ENCODE results near the gene GNAI3. TPM values are rescaled to one million over a fixed set of nuclear protein-coding genes. Genes with fewer than 3 reads are reported as not detected.

Gene GNAI3
- total and polyA plus RNA-seq, 2 experiments from 2014 or later = 8.9 to 11.5 TPM

GRCh38 chr1:109566982-109567381, 18.6 kb downstream of the GNAI3 start:
- Histone ChIP-seq H3K4me3 (no peak overlapping the region), H3K27ac (peak overlapping the region; percentile 0), H2AFZ (no peak overlapping the region), H4K20me1 (ENCODE audit: insufficient read depth, poor library complexity, severe bottlenecking) (peaks cover 77% of the 10 kb centered on the region), H3K79me2 (peaks cover 100% of the 10 kb centered on the region), H3K27me3 (no peaks in the 10 kb centered on the region), H3K4me1 (ENCODE audit: insufficient read depth) (peaks cover 61% of the 10 kb centered on the region), H3K9me2 (replicated peaks; ENCODE audit: insufficient read depth) (no peaks in the 10 kb centered on the region), H3K4me2 (peak overlapping the region; percentile 4), H3K9me3 (ENCODE audit: low read depth) (no peaks in the 10 kb centered on the region), H3K36me3 (replicated peaks; ENCODE audit: insufficient read depth, low read depth) (no peaks in the 10 kb centered on the region)
- no peak for TF ChIP-seq EZH2 (IDR thresholded peaks at IDR 0.05; ENCODE audit: borderline replicate concordance)
- no peak for TF ChIP-seq CTCF (IDR thresholded peaks at IDR 0.05; ENCODE audit: poor library complexity)
- TF ChIP-seq EZH2phosphoT487 (IDR thresholded peaks at IDR 0.05; ENCODE audit: low read depth, severe bottlenecking, unreplicated experiment) = no peak
- no peak for DNase-seq (ENCODE audit: low spot score)
- 67% methylated on average over 1 of the region's 1 CpG for WGBS (ENCODE audit: low lambda C conversion rate, missing lambda C conversion rate)

- Histone ChIP-seq H3K4me3 (no peak overlapping the region), H4K20me1 (ENCODE audit: insufficient read depth, poor library complexity, severe bottlenecking) (peaks cover 77% of the 10 kb centered on the region), H2AFZ (no peak overlapping the region), H3K4me2 (peak overlapping the region; percentile 4), H3K9me2 (replicated peaks; ENCODE audit: insufficient read depth) (no peaks in the 10 kb centered on the region), H3K9me3 (ENCODE audit: low read depth) (no peaks in the 10 kb centered on the region), H3K79me2 (peaks cover 100% of the 10 kb centered on the region), H3K27ac (peak overlapping the region; percentile 22), H3K36me3 (replicated peaks; ENCODE audit: insufficient read depth, low read depth) (no peaks in the 10 kb centered on the region), H3K4me1 (ENCODE audit: insufficient read depth) (peaks cover 58% of the 10 kb centered on the region), H3K27me3 (no peaks in the 10 kb centered on the region)
- TF ChIP-seq EZH2phosphoT487 (IDR thresholded peaks at IDR 0.05; ENCODE audit: low read depth, severe bottlenecking, unreplicated experiment) = no peak
- TF ChIP-seq CTCF (IDR thresholded peaks at IDR 0.05; ENCODE audit: poor library complexity) = peak; percentile 2
- no peak for DNase-seq (ENCODE audit: low spot score)
- 91% methylated on average over 4 of the region's 4 CpGs for WGBS (ENCODE audit: low lambda C conversion rate, missing lambda C conversion rate)
Observed at GRCh38 chr1:109567877-109568672, 19.7 kb downstream of the GNAI3 start.

- Histone ChIP-seq H3K36me3 (replicated peaks; ENCODE audit: insufficient read depth, low read depth) (no peaks in the 10 kb centered on the region), H3K4me3 (no peak overlapping the region), H3K9me3 (ENCODE audit: low read depth) (no peaks in the 10 kb centered on the region), H2AFZ (no peak overlapping the region), H3K4me2 (no peak overlapping the region), H3K4me1 (ENCODE audit: insufficient read depth) (peaks cover 47% of the 10 kb centered on the region), H3K9me2 (replicated peaks; ENCODE audit: insufficient read depth) (no peaks in the 10 kb centered on the region), H4K20me1 (ENCODE audit: insufficient read depth, poor library complexity, severe bottlenecking) (peaks cover 71% of the 10 kb centered on the region), H3K79me2 (peaks cover 99% of the 10 kb centered on the region), H3K27ac (peak overlapping the region; percentile 5), H3K27me3 (no peaks in the 10 kb centered on the region)
- TF ChIP-seq CTCF (IDR thresholded peaks at IDR 0.05; ENCODE audit: poor library complexity) (no peak), EZH2 (IDR thresholded peaks at IDR 0.05; ENCODE audit: borderline replicate concordance) (no peak), EZH2phosphoT487 (IDR thresholded peaks at IDR 0.05; ENCODE audit: low read depth, severe bottlenecking, unreplicated experiment) (no peak)
- DNase-seq (ENCODE audit: low spot score) = no peak
- WGBS (ENCODE audit: low lambda C conversion rate, missing lambda C conversion rate) = 89% methylated on average over 1 of the region's 1 CpG
Observed at GRCh38 chr1:109569323-109569722, 20.9 kb downstream of the GNAI3 start.

Measured in hepatocyte (in vitro differentiated cells).